IPS DF 4.7 (cell line): Measurements from ENCODE around the gene ACTC1.
"Not testable (repeated sequence)": the region's sequence is repeated elsewhere in the genome, so short reads cannot be mapped to it uniquely, and the experiment has no call there.

Experiments used
- DNase-seq: peaks from one replicate; pipeline ENCODE4 v3.0.0-alpha.2; 2013; ENCODE audit warnings: low spot score; ENCODE audit errors: extremely low read depth

ACTC1 gene

DNA sequence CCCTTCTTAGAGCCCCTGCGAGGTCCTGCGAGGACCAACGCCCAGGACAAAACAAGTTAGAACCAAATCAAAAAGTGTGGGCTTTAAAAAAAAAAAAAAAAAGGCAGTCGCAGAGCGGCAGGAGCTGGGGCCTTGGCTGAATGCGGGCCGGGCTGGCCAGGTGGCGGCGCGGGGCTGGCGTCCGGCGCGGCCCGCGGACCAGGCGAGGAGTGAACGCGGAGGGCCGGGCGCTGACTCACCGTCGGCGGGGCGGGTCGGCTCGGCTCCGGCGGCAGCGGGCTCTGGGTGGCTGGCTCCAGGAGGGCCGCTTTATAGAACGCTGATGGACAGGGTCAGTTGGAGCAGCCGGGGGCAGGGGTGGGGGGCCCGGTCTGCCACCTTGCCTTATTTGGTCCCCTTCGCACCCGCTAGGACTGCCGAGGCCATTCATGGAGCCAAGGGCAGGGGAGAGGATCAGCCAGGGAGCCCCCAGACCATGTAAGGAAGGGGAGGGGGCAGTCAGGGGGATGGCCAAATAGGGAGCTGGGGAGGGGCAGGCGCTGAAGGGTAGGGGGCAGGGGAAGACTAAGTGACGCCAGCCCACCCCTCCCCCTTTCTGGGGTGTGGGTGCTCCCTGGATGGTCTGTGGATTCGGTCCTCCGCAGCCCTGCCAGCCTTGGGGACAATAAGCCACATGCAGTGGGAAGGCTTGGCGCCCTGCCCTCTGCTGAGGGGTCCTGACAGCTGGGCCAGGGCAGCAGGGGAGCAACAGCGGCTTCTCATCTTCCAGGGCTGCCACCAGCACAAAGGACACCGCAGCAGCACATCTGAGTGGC, at the start of gene ACTC1:
TSS of gene ACTC1 (minus strand) at position 283 of the 815 bp plus-strand sequence. CDS start 741 bp downstream, outside the sequence.
- no peak for DNase-seq

DNA sequence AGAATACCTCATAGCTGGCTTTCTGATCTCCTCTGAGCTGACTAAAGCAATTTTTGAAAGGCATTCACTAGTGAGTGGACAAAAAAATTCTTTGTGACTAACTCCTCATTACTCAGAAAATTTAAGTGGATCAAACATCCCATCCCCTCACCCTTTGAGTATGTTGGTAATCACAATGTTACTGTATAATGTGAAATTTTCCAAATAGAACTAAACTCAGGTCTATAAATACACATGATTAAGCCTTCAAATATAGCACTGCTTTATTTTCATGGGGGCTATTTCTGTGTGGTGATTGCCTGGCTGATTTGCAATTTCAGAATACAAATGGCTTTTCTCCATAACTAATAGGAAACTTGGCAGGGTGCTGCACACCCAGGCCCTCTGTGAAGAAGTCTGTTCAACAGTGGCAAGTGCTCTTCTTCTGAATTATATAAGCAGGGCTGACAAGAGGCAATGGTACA, 45.9 kb upstream of the ACTC1 start:
- DNase-seq = no peak

DNA sequence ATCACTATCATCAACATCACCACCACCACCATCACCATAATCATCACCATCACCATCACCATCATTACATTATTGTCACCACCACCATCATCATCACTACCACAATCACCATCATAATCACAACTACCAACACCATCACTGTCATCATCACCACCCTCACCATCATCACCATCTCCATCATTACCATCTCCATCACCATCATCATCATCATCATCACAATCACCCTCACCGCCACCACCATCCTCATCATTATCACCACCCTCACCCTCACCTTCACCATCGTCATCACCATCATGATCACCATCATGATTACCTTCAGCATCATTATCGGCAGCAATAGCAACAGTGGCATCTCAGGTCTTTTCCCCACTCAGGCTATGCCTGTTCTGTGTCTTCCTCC, 42.9 kb upstream of the ACTC1 start:
- DNase-seq = no peak

DNA sequence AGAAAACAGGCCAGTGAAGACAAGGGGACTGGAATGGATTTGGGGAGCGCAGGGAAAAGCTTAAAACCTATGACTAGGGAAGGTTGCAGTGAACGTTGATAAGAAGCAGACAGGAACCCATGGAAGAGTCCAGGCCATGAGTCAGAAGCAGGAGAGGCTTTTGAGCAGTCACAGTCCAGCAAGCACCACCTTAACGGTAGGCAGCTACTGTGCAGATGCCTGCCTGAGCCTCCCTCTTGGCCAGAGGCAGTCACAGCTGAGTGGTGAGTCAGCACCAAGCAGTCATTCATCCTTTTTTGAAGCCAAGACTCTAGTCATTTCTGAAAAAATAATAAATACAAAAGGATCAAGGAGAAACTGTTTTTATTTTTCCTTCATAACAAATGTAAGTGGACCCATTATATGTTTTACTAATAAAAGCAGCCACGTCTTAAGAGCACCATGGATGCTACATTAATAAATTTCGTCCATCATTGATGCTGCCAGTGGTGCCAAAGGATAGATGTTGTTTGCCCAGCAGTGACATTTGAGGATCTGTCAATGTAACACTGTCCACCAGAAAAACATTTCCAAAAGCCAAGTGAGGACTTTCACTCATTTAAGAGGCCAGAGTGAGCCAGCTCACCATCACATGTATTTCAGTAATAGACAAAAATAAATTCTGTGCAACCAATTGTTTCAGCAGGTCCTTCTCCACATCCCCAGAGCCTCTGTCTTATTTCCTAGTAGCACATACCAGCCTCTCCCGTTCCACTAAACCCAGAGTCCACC, 42.1 kb upstream of the ACTC1 start:
- no peak for DNase-seq

DNA sequence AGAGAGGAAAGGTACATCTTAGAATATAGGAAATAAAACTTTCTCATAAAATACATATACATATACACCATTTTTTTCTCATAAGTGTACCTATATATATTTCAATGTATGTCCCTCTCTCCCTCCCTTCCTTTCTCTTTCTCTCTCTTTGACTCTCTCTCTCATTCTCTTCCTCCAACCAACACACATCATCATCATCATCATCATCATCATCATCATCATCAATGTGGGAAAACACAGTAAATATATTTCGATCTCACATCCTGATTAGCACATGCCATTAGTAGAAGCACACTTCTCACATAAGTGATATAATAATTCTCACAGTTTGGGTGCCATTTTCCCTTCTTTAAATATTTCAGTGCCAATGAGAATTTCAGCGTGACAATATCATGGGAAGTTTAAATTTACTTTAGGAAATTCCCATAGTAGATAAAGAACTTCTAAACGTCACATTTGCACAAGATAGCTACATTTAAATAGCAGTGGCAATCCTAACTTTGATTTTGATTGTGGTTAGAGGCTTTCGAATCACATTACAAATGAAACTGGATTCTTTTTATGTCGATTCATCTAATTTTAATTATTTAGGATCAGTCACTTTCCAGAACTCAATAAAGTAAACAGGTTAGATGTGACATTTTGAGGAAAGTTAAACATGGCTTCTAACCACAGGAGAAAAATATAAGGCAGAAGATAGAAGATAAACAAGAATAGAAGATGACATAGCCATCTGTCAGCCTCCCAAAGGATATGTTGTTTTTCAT, 33.0 kb upstream of the ACTC1 start:
- no peak for DNase-seq

DNA sequence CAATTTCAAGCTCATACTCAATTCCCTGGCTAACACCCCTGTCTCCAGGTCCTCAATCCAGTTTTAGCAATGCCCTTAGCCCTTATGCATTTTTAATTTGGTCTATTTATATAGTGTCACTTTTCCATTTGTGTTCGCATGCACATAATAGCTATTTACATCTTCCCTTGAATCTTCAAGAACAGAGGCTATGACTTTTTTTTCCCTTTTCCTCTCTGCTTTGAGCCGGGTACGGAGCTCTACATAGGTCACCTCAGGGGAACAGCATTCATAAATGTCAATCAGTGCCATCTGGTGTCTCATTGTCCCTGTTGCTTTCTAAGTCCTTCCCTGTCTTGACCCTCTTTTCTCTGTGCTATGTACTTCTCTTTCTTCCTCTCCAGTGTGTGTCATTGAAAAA, 26.5 kb upstream of the ACTC1 start:
- DNase-seq = no peak

DNA sequence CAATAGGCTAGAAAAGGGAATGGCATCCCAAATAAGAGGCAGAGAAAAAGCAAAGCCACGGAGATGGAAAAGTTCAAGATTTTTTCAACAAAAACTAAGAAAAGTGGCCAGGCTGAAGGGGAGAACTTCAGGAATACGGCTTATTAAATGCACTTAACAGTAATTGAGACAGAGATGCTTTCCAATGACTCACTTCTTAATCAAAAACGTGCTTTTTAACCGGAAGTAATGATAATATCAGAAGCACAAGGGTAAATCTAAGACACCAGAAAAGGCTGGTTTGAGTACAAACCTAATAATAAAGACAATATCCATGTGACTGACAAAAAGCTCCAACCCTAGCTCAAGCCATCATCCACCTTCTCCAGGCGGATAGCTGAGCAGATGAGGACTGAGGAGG, 24.8 kb upstream of the ACTC1 start:
- no peak for DNase-seq

DNA sequence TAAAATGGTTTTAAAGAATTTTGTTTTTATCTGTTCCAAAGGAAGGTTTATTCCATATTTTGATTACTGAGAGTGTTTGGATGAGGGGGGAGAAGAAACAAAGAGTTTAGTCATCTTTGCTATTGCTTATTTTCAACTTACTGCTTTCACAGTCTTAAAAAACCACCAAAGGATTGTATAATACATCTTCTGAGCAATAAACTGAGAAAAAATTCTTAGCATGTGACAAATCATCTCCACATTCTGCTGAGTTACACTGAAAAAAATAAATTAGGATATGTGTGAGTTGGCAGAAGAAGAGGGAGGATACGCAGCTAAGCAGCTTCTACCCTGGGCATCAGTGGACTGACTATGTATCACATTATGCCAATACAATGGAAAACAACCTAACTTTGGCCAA, 23.2 kb upstream of the ACTC1 start:
- DNase-seq = no peak

DNA sequence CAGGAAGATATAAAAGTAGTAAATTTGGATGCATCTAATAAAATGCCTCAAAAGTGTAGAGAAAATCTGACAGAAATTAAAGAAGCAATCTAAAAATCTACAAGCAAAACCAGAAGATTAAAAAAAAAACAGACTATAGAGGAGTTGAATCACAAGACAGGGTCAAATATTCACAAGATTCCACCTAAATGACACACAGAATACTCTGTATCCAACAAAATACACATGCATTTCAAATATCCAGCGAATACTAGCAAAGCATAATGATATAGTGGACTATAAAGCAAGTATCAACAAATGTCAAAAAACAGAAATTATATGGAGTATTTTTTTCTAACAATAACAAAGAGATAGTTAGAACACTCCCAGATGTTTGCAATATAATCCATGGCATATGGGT, 20.5 kb upstream of the ACTC1 start:
- no peak for DNase-seq

DNA sequence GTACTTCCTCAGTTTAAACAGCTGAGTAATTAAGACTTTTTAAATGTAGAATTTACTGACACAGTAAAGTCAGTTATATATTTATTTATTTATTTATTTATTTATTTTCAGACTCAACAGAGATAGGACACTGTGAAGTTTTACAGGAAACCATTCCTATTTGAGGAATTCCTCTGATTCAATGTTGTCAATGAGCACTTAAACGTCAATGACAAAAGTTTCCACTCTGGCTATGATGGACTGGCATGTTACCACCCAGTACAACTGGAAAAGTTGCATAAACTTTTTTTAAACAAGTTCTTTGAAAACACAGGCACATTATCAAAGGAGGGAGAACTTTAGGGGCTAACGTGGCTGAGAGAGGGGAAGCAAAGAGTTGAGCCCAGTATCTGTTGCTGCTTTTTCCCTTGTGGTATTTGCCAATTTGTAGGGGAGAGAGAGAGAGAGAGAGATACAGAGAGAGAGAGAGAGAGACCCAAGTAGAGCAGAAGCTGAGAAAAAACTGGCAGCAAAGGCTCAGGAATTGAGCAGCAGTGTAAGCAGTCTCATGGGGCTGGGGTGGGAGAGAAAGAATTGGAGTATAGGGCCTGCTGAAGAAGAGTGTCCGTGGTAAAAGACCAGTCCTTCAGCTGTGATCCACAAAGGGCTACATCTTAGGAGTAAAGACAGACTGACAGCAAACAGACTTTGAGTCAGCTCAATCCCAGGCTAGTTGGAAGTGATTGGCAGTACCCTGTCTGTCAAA, 18.3 kb upstream of the ACTC1 start:
- DNase-seq = no peak

DNA sequence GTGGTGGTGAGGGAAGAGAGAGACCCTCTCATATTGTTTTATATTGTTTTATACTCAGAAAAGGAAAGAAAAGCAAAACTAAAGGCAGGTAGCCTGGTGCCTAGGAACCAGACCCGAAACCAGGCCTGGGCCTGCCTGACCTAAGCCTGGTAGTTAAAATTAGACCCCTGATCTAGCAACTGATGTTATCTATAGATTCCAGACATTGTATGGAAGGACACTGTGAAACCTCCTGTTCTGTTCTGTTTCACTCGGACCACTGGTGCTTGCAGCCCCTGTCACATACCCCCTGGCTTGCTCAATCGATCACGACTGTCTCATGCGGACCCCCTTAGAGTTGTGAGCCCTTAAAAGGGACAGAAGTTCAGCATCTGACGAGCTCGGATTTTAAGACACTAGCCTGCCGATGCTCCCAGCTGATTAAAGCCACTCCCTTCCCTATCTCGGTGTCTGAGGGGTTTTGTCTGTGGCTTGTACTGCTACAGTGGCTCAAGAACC, 17.6 kb upstream of the ACTC1 start:
- DNase-seq = not testable (repeated sequence)

DNA sequence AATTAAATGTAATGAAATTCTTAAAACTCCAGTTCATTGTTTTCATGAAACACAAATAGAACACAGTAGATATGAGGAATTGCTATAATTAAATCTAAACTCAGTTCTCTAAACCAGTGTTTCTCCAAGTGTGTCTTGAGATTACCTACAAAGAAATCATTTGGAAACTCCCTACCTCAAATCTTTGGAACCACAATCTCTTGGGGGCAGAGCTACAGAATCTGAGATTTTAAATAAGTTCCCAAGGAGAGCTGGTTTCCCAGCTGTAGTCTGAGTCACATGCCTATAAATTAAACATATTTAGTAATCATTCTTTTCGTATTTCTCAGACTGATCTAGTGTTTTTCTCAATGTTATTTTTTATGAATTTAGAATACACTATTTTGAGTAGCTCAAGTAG, 17.0 kb upstream of the ACTC1 start:
- no peak for DNase-seq

DNA sequence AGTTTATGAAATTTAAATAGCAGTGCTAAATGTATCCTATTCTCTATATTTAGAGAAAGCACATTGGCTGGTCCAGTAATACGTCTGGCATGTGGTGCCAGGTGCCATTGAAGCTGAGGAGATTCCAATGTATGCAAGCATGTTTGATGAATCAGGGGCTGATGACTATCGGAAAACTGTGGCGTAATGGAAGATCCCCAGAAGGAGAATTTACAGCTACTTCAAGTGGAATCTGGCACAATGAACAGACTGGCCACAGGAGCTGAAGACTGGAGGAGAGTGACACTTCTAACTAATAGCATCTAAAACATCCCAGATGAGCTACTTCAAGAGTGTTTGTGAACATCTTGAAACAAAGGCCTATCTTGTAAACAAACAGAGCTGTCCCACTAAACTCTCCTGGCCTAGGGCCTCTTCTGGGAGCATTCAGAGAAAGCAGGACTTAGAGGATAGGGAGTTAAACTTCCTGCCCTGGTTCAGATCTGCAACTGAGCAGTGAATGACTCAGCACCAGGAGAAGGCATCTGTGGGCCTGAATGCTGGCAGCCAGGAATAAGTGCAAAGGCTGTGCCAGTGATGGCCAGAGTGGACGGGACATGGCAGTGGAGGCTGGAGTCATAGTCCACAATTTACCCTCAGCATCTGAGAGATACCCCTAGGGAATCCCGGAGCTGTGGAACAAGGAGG, 15.2 kb upstream of the ACTC1 start:
- DNase-seq = no peak

DNA sequence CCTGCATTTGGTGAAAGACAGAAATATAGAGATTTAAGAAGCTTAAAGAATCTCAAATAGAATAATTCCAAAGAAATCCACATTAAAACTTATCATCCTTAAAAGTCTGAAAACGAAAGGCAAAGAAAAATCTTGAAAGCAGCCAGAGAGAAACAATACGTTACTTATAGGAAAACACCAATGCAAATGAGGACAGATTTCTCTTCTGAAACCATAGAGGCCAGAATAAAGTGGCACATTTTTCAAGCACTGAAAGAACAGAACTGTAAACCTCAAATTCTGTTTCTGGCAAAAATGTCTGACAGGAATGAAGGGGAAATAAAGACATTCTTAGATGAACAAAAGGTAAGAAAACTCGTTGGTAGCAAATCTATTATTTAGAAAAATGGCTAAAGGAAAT, 13.8 kb upstream of the ACTC1 start:
- DNase-seq = no peak

DNA sequence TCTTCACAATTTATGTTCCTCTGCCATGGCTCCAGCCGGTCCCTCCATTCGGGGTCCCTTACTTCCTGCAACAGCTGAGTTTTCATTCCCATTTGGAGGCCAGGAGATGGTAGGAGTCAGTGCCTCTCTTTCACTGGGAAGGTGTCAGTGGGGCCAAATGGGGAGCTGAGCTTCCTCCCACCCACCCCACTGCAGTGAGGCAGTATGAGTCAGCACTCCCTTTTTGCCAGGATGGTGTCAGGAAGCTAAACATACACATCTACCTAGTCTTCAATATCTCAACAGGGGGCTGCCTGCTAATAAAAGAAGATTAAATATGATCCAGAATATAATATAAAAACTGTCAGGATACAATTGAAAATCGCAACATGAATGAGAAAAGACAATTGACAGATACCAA, 12.7 kb upstream of the ACTC1 start:
- DNase-seq = no peak

DNA sequence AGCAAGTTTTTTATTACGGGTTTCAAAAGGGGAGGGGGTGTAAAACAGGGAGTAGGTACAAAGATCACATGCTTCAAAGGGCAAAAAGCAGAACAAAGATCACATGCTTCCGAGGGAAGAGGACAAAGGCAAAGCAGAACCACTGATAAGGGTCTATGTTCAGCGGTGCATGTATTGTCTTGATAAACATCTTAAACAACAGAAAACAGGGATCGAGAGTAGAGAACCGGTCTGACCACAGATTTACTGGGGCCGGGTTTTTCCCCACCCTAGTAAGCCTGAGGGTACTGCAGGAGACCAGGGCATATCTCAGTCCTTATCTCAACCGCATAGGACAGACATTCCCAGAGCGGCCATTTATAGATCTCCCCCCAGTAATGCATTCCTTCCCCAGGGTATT, 11.9 kb upstream of the ACTC1 start:
- not testable (repeated sequence) for DNase-seq

DNA sequence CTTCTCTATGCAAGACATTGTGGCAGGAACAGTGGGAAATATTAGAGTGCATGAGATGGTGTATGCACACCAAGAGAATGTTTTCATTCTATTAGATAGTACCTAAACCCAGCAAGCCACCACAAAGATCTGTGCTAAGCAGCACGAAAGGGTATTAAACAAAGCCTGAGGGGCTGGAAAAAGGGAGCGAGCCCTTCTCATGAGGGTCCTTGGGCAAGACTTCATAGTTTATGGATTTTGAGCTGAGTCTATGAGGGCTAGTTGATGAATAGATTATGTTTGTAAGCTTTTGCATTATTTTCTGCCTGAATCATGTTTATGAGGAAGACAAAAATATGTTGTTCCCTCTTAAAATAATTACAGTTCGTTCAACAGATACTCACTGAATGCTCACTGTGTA, 9.4 kb upstream of the ACTC1 start:
- no peak for DNase-seq

DNA sequence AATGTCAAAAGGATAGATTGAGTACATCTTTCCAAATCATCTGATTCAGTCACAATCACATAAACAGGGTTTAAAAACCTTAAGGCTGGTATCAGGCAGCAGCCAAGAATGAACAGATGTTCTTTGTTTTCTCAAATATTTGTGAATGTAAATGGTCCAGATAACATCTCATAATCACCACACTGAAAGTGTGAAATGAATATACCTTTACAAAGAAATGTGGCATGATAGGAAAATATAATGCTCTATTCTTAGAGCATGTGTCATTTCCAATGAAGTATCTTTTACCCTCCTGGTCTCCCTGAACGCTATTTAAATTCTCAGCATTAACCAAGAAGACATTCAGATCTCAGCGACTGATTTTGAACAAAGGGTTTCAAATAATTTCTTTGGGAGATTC, 8.8 kb upstream of the ACTC1 start:
- DNase-seq = no peak

DNA sequence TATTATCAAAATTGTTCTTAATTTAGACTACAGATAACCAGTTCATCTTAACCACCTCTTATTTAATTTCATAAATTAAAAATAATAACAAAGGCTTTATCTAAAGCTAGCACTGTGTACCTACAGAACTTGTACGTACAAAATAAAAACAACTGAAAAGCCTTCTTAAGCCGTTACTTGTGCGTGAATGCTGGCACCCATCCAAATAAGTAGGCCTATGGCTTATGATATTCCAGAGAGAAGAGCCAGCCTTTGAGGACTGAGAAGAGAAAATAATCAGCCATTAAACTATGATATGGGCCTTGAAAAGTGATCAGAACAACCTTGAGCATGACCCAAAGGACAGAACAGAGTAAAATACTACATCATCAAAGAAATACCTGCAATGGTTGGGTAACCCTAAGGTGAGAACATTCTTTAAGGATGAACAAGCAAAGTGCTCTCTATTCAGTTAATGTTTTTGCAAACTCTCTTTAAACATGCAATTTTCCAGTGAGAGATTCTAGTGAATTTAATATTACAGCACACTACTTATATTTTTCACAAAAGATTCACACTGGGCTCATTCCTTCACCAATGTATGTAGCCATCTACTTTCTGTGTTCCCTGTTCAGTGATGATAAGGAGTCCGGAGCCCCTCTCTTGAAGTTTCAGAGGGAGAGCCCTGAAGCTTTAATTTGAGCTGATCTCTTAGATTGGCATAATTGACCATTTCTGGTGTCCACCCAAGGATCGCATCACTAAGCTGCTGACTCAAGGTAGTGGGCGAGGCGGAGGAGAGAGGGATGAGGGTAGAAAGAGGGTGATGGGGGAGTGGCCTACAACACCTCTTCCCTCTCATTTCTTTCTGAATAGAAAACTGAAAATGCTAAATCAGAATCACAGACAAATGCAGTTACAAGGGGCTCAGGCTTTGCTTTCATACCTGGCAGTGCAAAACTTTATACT, 7.7 kb upstream of the ACTC1 start:
- DNase-seq = no peak
